H1 (cell line): ENCODE measurements around the gene FGF12. TPM values are rescaled to one million over a fixed set of nuclear protein-coding genes. Genes with fewer than 3 reads are reported as not detected.

Experiments used
- ASH2L ChIP-seq: fragments of 200-600, 300-600 bp; sonication (generic); IDR thresholded peaks from one replicate; pipeline ENCODE4 v1.7.1; 2017; ENCODE audit warnings: low read length
- EP300 ChIP-seq, 2 experiments: IDR thresholded peaks; 1 replicate in 1 of 2; 2 replicates in 1 of 2; pipeline ENCODE4 v1.6.1; 2011 to 2012; ENCODE audit warnings: low read depth in 2 of 2, low read length in 2 of 2, mild to moderate bottlenecking in 2 of 2, borderline replicate concordance in 1 of 2, inconsistent platforms in 1 of 2, moderate library complexity in 1 of 2
- GABPA ChIP-seq: IDR thresholded peaks from 2 replicates; pipeline ENCODE4 v1.6.1; 2011; ENCODE audit warnings: mild to moderate bottlenecking, low read length, moderate library complexity, borderline replicate concordance; ENCODE audit not compliant: insufficient read depth
- KDM1A ChIP-seq: fragments of 200-600, 300-600 bp; sonication (generic); IDR thresholded peaks from 2 replicates; pipeline ENCODE4 v1.7.1; 2016; ENCODE audit warnings: mild to moderate bottlenecking, low read length, borderline replicate concordance
- SAP30 ChIP-seq: fragments of 300-600 bp; sonication (generic); IDR thresholded peaks from 2 replicates; pipeline ENCODE4 v1.7.1; 2012; ENCODE audit warnings: low read length, moderate library complexity, mild to moderate bottlenecking, inconsistent platforms; ENCODE audit not compliant: insufficient read depth, insufficient replicate concordance
- TCF12 ChIP-seq: IDR thresholded peaks from 2 replicates; pipeline ENCODE4 v1.6.1; 2011; ENCODE audit warnings: low read depth, mild to moderate bottlenecking, low read length
- polyA plus RNA-seq, 7 experiments: library from polyadenylated mRNA; depleted of rRNA in 3 of 7; stranded (reverse) in 5 of 7; unstranded in 2 of 7; fragments of >200 nt in 5 of 7; fragments of 200-250 nt in 2 of 7; gene quantifications; 1 replicate in 5 of 7; 2 replicates in 1 of 7; 4 replicates in 1 of 7; pipeline versions ENCODE4 v1.2.1 to v1.2.3, GENCODE V29; 2011 to 2013; ENCODE audit warnings: missing spikeins in 2 of 7, mixed read lengths in 2 of 7
- total RNA-seq: library from RNA; stranded (reverse); fragmentation: NEBNext Ultra II Directional; extraction: Animal tissue kit (Norgen Biotek cat#: 25700); gene quantifications from 2 replicates; pipeline ENCODE4 v1.2.1, GENCODE V29; 2021

Gene FGF12
- total and polyA plus RNA-seq, 2 of the 8 experiments (the other 6 are each of a cell fraction or from before 2014, with no cell fraction given) = 4.1 to 16.6 TPM

DNA sequence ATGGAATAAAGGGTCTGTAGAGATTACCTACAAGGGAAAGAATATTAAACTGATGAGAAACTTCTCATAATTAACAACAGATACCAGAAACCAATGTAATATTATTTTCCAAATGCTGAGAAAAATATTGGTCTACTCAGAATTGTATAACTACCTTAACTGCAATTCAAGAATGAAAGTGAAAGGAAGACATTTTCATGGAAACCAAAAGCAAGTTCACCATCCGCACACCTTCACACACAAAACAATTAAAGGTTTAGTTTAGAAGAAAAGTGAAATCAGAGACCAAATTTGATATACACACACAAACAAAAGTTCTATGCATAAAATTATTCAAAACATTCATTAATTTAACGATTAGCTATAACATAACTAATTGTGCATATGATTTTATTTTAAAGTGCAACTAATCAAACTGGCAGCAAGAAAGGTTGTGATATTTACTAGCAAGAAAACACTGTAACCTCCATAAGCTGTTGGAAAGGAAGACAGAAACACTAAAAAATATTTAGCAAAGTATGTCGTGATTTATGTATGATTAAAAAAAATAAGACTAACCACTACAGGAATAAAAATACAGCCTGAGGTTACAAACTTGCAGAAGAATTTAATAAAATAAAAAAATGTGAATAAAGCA is 395.5 kb downstream of the FGF12 start (continued):
- TF ChIP-seq EP300 (IDR thresholded peaks at IDR 0.05; ENCODE audit: borderline replicate concordance in 1 of 2, low read depth in 2 of 2, low read length in 2 of 2) = no peak
- TF ChIP-seq SAP30 = no peak
- TF ChIP-seq GABPA = no peak
- TF ChIP-seq ASH2L = no peak
- TF ChIP-seq TCF12 = no peak
- TF ChIP-seq KDM1A = no peak
